ENCODE results near the gene APC2. TPM values are rescaled to one million over a fixed set of nuclear protein-coding genes. Genes with fewer than 3 reads are reported as not detected.

APC2 gene
- total RNA-seq, 4 donors from 2014 or later = 0.02 to 1.2 (median 0.35) TPM

GRCh38 chr19:1522061-1522460 lies 72.1 kb downstream of the APC2 start:
- no peaks in the 10 kb centered on the region for H3K36me3 ChIP-seq
- peaks cover 0 to 12% (median 0%) of the 10 kb centered on the region in 3 donors for H3K4me1 ChIP-seq
- WGBS, 2 donors (ENCODE audit: low coverage in 1 of 2) = 80 to 81% methylated on average over 1 to 5 of the region's 10 CpGs
- peaks cover 61% of the 10 kb centered on the region for H3K27me3 ChIP-seq
- no peak overlapping the region for H3K4me3 ChIP-seq
- ATAC-seq = no peak
- TF ChIP-seq POLR2A (IDR thresholded peaks at IDR 0.05) (no peak), POLR2AphosphoS5 (IDR thresholded peaks at IDR 0.05) (no peak)
- H3K27ac ChIP-seq = no peak overlapping the region
- no peaks in the 10 kb centered on the region for H3K9me3 ChIP-seq

GRCh38 chr19:1522838-1523237 lies 72.9 kb downstream of the APC2 start:
- Histone ChIP-seq H3K9me3 (no peaks in the 10 kb centered on the region), H3K4me1 (peaks cover 0 to 12% (median 0%) of the 10 kb centered on the region in 3 donors), H3K27me3 (peaks cover 69% of the 10 kb centered on the region), H3K27ac (no peak overlapping the region), H3K4me3 (no peak overlapping the region), H3K36me3 (no peaks in the 10 kb centered on the region)
- TF ChIP-seq POLR2A (IDR thresholded peaks at IDR 0.05) = no peak
- no peak for TF ChIP-seq POLR2AphosphoS5 (IDR thresholded peaks at IDR 0.05)
- ATAC-seq = no peak
- WGBS, 2 donors (ENCODE audit: low coverage in 1 of 2) = no CpG with 5 or more reads among the region's 18 CpGs

Other genes with a start within 250 kb of the APC2 start
- gene STK11, start 244.3 kb upstream of the APC2 start, total RNA-seq = 10 to 100 TPM; 56.8 to 80.7 (median 60.9) TPM
- gene CBARP, start 212.1 kb upstream of the APC2 start, total RNA-seq = under 1 TPM in 3 of 4 donors, not detected in 1; 0.13 to 0.73 (median 0.49) TPM
- 100 to 1,000 TPM in 1 of 4 donors, 10 to 100 TPM in 3; 62.3 to 116 (median 84.1) TPM for gene ATP5F1D, start 208.4 kb upstream of the APC2 start, total RNA-seq
- gene MIDN, start 201.5 kb upstream of the APC2 start, total RNA-seq = 10 to 100 TPM; 20.0 to 40.1 (median 24.2) TPM
- gene CIRBP, start 180.8 kb upstream of the APC2 start, total RNA-seq = 100 to 1,000 TPM; 350 to 708 (median 559) TPM
- gene FAM174C, start 174.6 kb upstream of the APC2 start, total RNA-seq = 10 to 100 TPM; 14.2 to 42.2 (median 21.8) TPM
- gene EFNA2, start 164.2 kb upstream of the APC2 start, total RNA-seq = not detected
- 100 to 1,000 TPM in 1 of 4 donors, 10 to 100 TPM in 3; 77.7 to 106 (median 86.1) TPM for gene NDUFS7, start 66.2 kb upstream of the APC2 start, total RNA-seq
- gene GAMT, start 48.6 kb upstream of the APC2 start, total RNA-seq = 10 to 100 TPM; 10.4 to 14.7 (median 10.9) TPM
- 10 to 100 TPM; 45.3 to 75.4 (median 64.0) TPM for gene DAZAP1, start 42.5 kb upstream of the APC2 start, total RNA-seq
- 1,000 to 10,000 TPM; 1,291 to 3,466 (median 2,344) TPM for gene RPS15, start 11.7 kb upstream of the APC2 start, total RNA-seq
- 10 to 100 TPM; 20.6 to 40.0 (median 28.2) TPM for gene C19orf25, start 29.1 kb downstream of the APC2 start, total RNA-seq
- 1 to 10 TPM in 3 of 4 donors, under 1 TPM in 1; 0.94 to 2.2 (median 2.0) TPM for gene PCSK4, start 40.2 kb downstream of the APC2 start, total RNA-seq
- under 1 TPM in 3 of 4 donors, not detected in 1; 0.32 to 0.96 (median 0.40) TPM for gene REEP6, start 41.1 kb downstream of the APC2 start, total RNA-seq
- 1 to 10 TPM; 1.3 to 9.7 (median 3.6) TPM for gene ADAMTSL5, start 62.9 kb downstream of the APC2 start, total RNA-seq
- under 1 TPM in 1 of 4 donors, not detected in 3; 0.15 TPM for gene PLK5, start 74.0 kb downstream of the APC2 start, total RNA-seq
- gene MEX3D, start 118.2 kb downstream of the APC2 start, total RNA-seq = 10 to 100 TPM; 18.8 to 47.8 (median 28.7) TPM
- gene MBD3, start 142.7 kb downstream of the APC2 start, total RNA-seq = 100 to 1,000 TPM in 1 of 4 donors, 10 to 100 TPM in 3; 80.3 to 159 (median 95.7) TPM
- gene UQCR11, start 155.3 kb downstream of the APC2 start, total RNA-seq = 100 to 1,000 TPM in 1 of 4 donors, 10 to 100 TPM in 3; 78.2 to 102 (median 92.4) TPM
- gene TCF3, start 202.5 kb downstream of the APC2 start, total RNA-seq = 10 to 100 TPM; 21.2 to 62.0 (median 39.6) TPM